Uterus (tissue), 2 donors: ENCODE measurements around the gene GADD45A.

Experiments used
- POLR2A ChIP-seq, 2 donors: fragments of 450-650 bp; IDR thresholded peaks; one replicate each; pipeline ENCODE4 v1.6.1; 2016; ENCODE audit warnings: antibody characterized with exemption in 2 of 2, mild to moderate bottlenecking in 1 of 2, moderate library complexity in 1 of 2
- TF ChIP-seq, protein P1 (sequence below), 4 experiments: fragments of 200-600 bp in 2 of 4; fragments of 450-650 bp in 2 of 4; sonication (generic) in 2 of 4; IDR thresholded peaks; one replicate each; pipeline ENCODE4 v1.5.1; 2016 to 2019; ENCODE audit warnings: antibody characterized with exemption in 4 of 4, mild to moderate bottlenecking in 2 of 4, moderate library complexity in 1 of 4

- no peak for TF ChIP-seq POLR2A (IDR thresholded peaks at IDR 0.05)
- TF ChIP-seq, protein P1, sequence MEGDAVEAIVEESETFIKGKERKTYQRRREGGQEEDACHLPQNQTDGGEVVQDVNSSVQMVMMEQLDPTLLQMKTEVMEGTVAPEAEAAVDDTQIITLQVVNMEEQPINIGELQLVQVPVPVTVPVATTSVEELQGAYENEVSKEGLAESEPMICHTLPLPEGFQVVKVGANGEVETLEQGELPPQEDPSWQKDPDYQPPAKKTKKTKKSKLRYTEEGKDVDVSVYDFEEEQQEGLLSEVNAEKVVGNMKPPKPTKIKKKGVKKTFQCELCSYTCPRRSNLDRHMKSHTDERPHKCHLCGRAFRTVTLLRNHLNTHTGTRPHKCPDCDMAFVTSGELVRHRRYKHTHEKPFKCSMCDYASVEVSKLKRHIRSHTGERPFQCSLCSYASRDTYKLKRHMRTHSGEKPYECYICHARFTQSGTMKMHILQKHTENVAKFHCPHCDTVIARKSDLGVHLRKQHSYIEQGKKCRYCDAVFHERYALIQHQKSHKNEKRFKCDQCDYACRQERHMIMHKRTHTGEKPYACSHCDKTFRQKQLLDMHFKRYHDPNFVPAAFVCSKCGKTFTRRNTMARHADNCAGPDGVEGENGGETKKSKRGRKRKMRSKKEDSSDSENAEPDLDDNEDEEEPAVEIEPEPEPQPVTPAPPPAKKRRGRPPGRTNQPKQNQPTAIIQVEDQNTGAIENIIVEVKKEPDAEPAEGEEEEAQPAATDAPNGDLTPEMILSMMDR (IDR thresholded peaks at IDR 0.05), result no peak
Measured at GRCh38 chr1:67726224-67726623, 41.2 kb downstream of the GADD45A start.
